NCI-H1048 (cell line): Measurements from ENCODE around the gene KDR.

Experiments
- DNase-seq: peaks from one replicate; lab custom pipeline; 2025; lab: John Stamatoyannopoulos, UW

The KDR gene

GRCh38 chr4:55125087-55125721 is at the start of gene KDR:
TSS of gene KDR (minus strand) at chr4:55125595. CDS start at chr4:55125293, 302 bp downstream.
- DNase-seq: no peak

DNA sequence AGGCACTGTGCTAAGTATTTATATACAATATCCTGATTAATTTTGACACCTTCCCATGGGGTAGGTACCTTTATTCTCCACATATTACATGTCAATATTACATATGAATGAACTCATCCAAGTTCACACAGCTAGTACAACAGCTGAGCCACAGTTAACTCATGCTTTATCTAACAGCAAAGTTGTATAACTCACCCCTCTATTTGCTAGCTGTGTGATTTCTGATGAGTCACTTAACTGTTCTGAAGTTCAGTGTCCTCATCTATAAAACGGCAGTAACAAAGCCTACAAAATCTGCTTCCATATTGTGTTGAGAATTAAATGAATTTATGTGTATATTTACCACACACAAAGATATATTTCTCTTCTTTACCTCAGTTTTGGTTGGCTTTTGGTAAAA is 48.2 kb upstream of the KDR start:
- DNase-seq: no peak

GRCh38 chr4:55172694-55173287 is 47.4 kb upstream of the KDR start:
- DNase-seq: no peak

GRCh38 chr4:55170462-55170861 is 45.1 kb upstream of the KDR start:
- DNase-seq: no peak

DNA sequence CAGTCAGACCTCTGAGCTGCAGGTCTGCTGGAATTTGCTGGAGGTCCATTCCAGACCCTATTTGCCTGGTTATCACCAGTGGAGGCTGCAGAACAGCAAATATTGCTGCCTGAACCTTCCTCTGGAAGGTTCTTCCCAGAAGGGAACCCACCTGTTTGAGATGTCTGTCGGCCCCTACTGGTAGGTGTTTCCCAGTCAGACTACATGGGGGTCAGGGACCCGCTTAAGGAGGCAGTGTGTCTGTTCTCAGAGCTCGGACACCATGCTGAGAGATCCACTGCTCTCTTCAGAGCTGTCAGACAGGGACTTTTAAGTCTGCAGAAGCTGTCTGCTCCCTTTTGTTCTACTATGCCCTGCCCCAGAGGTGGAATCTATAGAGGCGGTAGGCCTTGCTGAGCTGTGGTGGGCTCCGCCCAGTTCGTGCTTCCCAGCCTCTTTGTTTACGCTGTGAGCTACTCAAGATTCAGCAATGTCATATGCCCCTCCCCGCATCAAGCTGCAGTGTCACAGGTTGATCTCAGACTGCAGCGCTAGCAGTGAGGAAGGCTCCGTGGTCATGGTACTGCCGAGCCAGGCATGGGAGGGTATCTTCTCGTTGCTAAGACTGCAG is 44.1 kb upstream of the KDR start:
- DNase-seq: no peak

- no peak for DNase-seq
Observed at GRCh38 chr4:55162396-55162795, 37.0 kb upstream of the KDR start.

- no peak for DNase-seq
Observed at GRCh38 chr4:55161739-55162138, 36.3 kb upstream of the KDR start.

- DNase-seq: no peak
Observed at GRCh38 chr4:55159851-55160250, 34.5 kb upstream of the KDR start.

GRCh38 chr4:55158957-55159356 is 33.6 kb upstream of the KDR start:
- DNase-seq: no peak

DNA sequence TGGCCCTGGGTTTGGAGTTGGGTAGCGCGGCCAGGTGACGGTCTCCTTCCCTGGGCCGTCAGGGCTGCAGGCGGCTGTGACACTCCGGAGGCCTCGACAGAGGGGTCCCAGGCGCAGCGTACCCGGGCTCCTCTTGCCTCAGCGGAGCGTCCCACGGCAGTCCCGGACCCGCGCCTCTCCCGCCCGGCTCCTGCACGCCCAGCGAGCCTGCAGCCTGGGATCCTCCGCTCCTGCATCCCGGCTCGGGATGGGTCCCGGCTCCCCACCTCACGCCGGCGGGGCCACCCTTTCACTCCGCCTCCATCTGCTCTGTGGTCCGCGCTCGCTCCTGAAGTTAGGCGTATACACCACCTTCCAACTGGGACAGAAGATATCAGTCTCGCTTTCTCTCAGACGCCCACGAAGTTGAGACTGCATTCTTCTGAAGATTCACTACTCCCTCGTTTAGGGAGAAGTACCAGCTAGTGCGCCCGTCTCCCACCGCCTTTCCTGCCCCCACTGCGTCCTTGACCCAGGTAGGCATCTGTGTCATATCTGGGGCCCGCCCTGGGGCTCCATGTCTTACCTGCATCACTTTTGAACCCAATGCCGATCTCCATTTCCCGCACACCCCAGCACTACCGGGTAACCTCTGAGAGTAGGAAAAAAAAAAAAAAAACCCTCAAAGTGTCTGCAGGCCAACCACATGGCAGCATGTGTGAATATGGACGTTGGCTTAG is 32.3 kb upstream of the KDR start:
- no peak for DNase-seq

GRCh38 chr4:55154933-55155332 is 29.5 kb upstream of the KDR start:
- DNase-seq: no peak

DNA sequence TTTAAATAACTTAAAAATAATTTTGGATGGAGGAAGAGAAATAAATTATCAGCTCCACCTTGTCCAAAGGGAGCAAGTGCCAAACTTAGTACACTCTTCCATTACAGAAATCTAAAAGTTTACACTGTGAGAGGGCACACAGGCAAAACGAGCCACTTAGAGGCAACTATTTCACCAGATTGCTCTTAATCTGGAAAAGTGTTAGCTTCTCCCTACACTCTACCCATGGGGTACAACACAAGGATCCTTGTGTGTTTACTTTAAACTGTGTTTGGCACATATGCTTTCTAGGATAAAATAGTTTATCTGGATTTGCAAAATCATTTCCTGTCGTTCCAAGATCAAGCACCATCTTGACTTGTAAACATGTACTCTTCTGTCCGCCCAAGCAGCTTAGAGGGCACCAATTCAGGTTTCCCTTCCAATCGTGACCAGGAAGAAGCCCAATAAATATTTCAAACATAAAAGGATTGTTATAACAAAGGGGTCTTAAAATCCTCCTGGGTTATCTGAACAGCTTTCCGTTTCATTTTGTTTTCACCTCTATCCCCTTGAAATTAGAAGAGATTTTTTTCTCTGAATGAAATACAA is 29.0 kb upstream of the KDR start:
- DNase-seq: no peak

DNA sequence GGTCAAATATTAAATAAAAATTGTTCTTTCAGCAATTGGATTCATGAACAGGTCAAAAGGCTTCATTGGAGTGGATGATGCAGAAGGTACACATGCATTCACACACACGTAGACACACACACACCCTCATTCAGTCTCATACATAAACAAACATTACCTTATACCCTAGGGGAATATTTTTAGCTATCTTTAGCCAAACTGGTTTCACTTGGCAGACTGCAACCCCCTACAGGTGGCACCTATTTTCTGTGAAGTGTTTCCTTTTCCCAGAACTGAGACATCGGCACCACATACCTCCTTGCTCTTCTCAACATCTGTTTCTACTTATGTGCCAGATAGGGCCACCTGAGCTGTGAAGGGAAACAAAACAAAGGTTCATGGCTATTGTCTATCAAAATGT is 18.5 kb upstream of the KDR start:
- DNase-seq: no peak

GRCh38 chr4:55138367-55138766 is 13.0 kb upstream of the KDR start:
- DNase-seq: no peak

GRCh38 chr4:55136634-55137033 is 11.2 kb upstream of the KDR start:
- no peak for DNase-seq

GRCh38 chr4:55133951-55134350 is 8.6 kb upstream of the KDR start:
- no peak for DNase-seq

- no peak for DNase-seq
Observed at GRCh38 chr4:55132775-55133174, 7.4 kb upstream of the KDR start.

DNA sequence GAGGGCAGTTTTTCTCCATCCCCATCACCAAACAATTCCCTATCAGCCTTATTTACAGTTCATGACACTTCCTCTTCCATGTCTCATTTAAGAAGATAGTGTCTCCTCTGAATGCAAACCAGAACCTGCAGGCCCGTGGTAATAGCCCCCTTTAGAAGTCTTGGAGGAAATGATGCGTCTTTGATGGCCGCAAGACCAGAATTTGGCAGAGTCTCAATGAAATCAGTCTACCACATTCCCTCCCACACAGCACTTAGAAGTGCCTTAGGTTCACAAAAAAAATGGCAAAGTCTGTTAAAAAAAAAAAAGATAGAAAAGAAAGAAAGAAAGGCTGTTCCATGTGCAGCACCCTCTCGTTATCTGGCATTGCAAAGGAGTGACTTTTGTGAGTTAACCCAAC is 2.1 kb upstream of the KDR start:
- no peak for DNase-seq

- DNase-seq: no peak
Observed at GRCh38 chr4:55127053-55127452, 1.7 kb upstream of the KDR start.

GRCh38 chr4:55125763-55126541 is 557 bp upstream of the KDR start:
- DNase-seq: no peak

GRCh38 chr4:55124322-55125076 is 896 bp downstream of the KDR start:
- no peak for DNase-seq
